HepG2 (cell line): ENCODE measurements around the gene RAP2C. TPM values are rescaled to one million over a fixed set of nuclear protein-coding genes. Genes with fewer than 3 reads are reported as not detected.

Experiments used
- ATAC-seq: fragments of 200-7000 bp; cut with Tn5 transposase; 3 replicates; pipeline ENCODE4 v1.9.1; 2020; ENCODE audit warnings: mild to moderate bottlenecking, moderate library complexity
- BruUV-seq: library from RNA; stranded (reverse); fragments of 400-500 nt; replicated peaks from 2 replicates; lab custom pipeline; 2021; lab: Mats Ljungman, UMichigan
- CTCF ChIA-PET: fragments of 300-600 bp; formaldehyde crosslinking; extraction: SDS; loops from one replicate; lab custom pipeline; 2021; ENCODE audit warnings: low total read pairs, inconsistent platforms, low intra/inter-chr PET ratio; lab: Yijun Ruan, JAX
- POLR2A ChIA-PET: fragments of 350-600 bp; sonication (Branson Sonifier 250); formaldehyde crosslinking; loops from one replicate; lab custom pipeline; 2020; ENCODE audit warnings: antibody characterized with exemption, inconsistent platforms; lab: Yijun Ruan, JAX
- DNase-seq: peaks from one replicate; pipeline ENCODE4 v3.0.0-alpha.2; 2015; ENCODE audit warnings: low spot score
- FAIRE-seq: peaks from 3 replicates; lab custom pipeline; 2011; peaks lifted over from hg19 to GRCh38; lab: Jason Lieb, UNC
- H2AFZ ChIP-seq: one replicate; pipeline ENCODE4 v1.6.1; 2011; ENCODE audit warnings: low read length, inconsistent platforms
- H3K27ac ChIP-seq: fragments of 300-600 bp; 3 replicates; pipeline ENCODE4 v1.8.0; 2011; ENCODE audit warnings: mixed run types, mild to moderate bottlenecking, mixed read lengths, low read length, inconsistent platforms; ENCODE audit not compliant: insufficient read depth; ENCODE audit errors: extremely low read length
- H3K27me3 ChIP-seq, 2 experiments: fragments of 200-600 bp in 1 of 2; 2 replicates in 1 of 2; 3 replicates in 1 of 2; pipeline versions ENCODE4 v1.6.0 to v1.8.0; 2011; ENCODE audit warnings: low read length in 2 of 2, mild to moderate bottlenecking in 2 of 2, moderate library complexity in 2 of 2, inconsistent platforms in 1 of 2; ENCODE audit not compliant: insufficient read depth in 2 of 2, control insufficient read depth in 1 of 2
- H3K36me3 ChIP-seq, 2 experiments: fragments of 200-600 bp in 1 of 2; replicated peaks in 1 of 2; 2 replicates in 1 of 2; 3 replicates in 1 of 2; pipeline versions ENCODE4 v1.5.1 to v1.8.0; 2011; ENCODE audit warnings: low read length in 2 of 2, inconsistent platforms in 1 of 2; ENCODE audit not compliant: insufficient read depth in 2 of 2, control insufficient read depth in 1 of 2
- H3K4me1 ChIP-seq: 2 replicates; pipeline ENCODE4 v1.5.1; 2012; ENCODE audit warnings: low read length, inconsistent platforms; ENCODE audit not compliant: insufficient read depth
- H3K4me2 ChIP-seq: 2 replicates; pipeline ENCODE4 v1.6.0; 2011; ENCODE audit warnings: low read depth, low read length, inconsistent platforms
- H3K4me3 ChIP-seq, 3 experiments: fragments of 200-600 bp in 1 of 3; sonication (generic), shearing (Covaris generic) in 1 of 3; replicated peaks in 1 of 3; 2 replicates each; pipeline ENCODE4 v1.5.1; 2011 to 2016; ENCODE audit warnings: low read length in 3 of 3, inconsistent platforms in 2 of 3, low read depth in 2 of 3, mild to moderate bottlenecking in 2 of 3, control low read depth in 1 of 3, mixed read lengths in 1 of 3; ENCODE audit not compliant: insufficient read depth in 1 of 3
- H3K79me2 ChIP-seq: one replicate; pipeline ENCODE4 v1.6.1; 2011; ENCODE audit warnings: low read length, inconsistent platforms; ENCODE audit not compliant: insufficient read depth
- H3K9ac ChIP-seq: 2 replicates; pipeline ENCODE4 v1.6.0; 2011; ENCODE audit warnings: mild to moderate bottlenecking, low read depth, low read length, inconsistent platforms; ENCODE audit not compliant: insufficient read depth
- H3K9me3 ChIP-seq: 2 replicates; pipeline ENCODE4 v1.5.1; 2012; ENCODE audit warnings: mild to moderate bottlenecking, low read length
- H4K20me1 ChIP-seq: 2 replicates; pipeline ENCODE4 v1.6.0; 2011; ENCODE audit warnings: inconsistent platforms, mild to moderate bottlenecking, low read length, moderate library complexity; ENCODE audit not compliant: insufficient read depth
- ATM ChIP-seq: fragments of 450-650 bp; IDR thresholded peaks from 2 replicates; pipeline ENCODE4 v1.7.1; 2017; ENCODE audit warnings: mild to moderate bottlenecking, borderline replicate concordance
- NCOA1 ChIP-seq: sonication (generic); formaldehyde crosslinking; IDR thresholded peaks from 2 replicates; pipeline ENCODE4 v1.9.0; 2021; ENCODE audit warnings: missing genetic modification reagents
- NKX3-1 ChIP-seq: sonication (generic); formaldehyde crosslinking; IDR thresholded peaks from 2 replicates; pipeline ENCODE4 v1.5.0; 2020; ENCODE audit warnings: missing genetic modification reagents
- SUZ12 ChIP-seq: fragments of 150-350 bp; IDR thresholded peaks from 2 replicates; pipeline ENCODE4 v1.6.1; 2014; ENCODE audit warnings: low read depth, low read length
- SYNCRIP ChIP-seq: fragments of 200-400 bp; formaldehyde crosslinking; IDR thresholded peaks from 2 replicates; pipeline ENCODE4 v1.6.1; 2018; ENCODE audit warnings: mild to moderate bottlenecking, low read depth, low read length; ENCODE audit not compliant: insufficient read depth
- ZNF615 ChIP-seq: sonication (generic); formaldehyde crosslinking; IDR thresholded peaks from 2 replicates; pipeline ENCODE4 v1.5.0; 2020; ENCODE audit warnings: mild to moderate bottlenecking, missing genetic modification reagents, borderline replicate concordance
- WGBS: methylation state at CpG from one replicate; pipeline ENCODE4 v1.1.6; 2017; ENCODE audit warnings: low lambda C conversion rate; 5-methylcytosine and 5-hydroxymethylcytosine counted together
- in situ Hi-C: cut with HindIII; loops from 2 replicates; pipeline ENCODE4 v1.10.0; 2017; ENCODE audit warnings: low pct_unique_long_range_greater_than_20kb; ENCODE audit not compliant: extremely low pct_ligation_motif_present
- intact Hi-C: fragments of 100-400 bp; cut with micrococcal nuclease; formaldehyde crosslinking; loops from one replicate; pipeline ENCODE4 v1.10.0; 2022; ENCODE audit not compliant: unreplicated experiment
- polyA plus RNA-seq, 8 experiments: library from polyadenylated mRNA; depleted of rRNA in 3 of 8; stranded (reverse) in 7 of 8; unstranded in 1 of 8; fragments of >200 nt; fragmentation: Illumina TruSeq in 4 of 8; extraction: Trizol in 4 of 8; gene quantifications; 2 replicates each; pipeline versions ENCODE4 v1.2.1 to v1.2.3, GENCODE V29; 2011 to 2016; ENCODE audit warnings: low read depth in 4 of 8, missing spikeins in 1 of 8, mixed read lengths in 1 of 8; ENCODE audit not compliant: insufficient read depth in 1 of 8
- total RNA-seq, 5 experiments: library from RNA; depleted of rRNA; stranded (reverse); fragments of >200 nt; fragmentation: Illumina TruSeq; extraction: Trizol; gene quantifications; 2 replicates each; pipeline ENCODE4 v1.2.3, GENCODE V29; 2016; ENCODE audit warnings: low read depth in 1 of 5
- TF ChIP-seq, protein P1 (sequence below): sonication (generic); formaldehyde crosslinking; IDR thresholded peaks from 2 replicates; pipeline ENCODE4 v1.5.0; 2020; ENCODE audit warnings: missing genetic modification reagents
- TF ChIP-seq, protein P2 (sequence below), 2 experiments: IDR thresholded peaks; 2 replicates each; pipeline ENCODE4 v1.6.1; 2011 to 2012; ENCODE audit warnings: low read length in 2 of 2, borderline replicate concordance in 1 of 2, low read depth in 1 of 2, mild to moderate bottlenecking in 1 of 2, moderate library complexity in 1 of 2
- TF ChIP-seq, protein P3 (sequence below): IDR thresholded peaks from 2 replicates; pipeline ENCODE4 v1.6.1; 2016; ENCODE audit warnings: missing biosample characterization, missing genetic modification reagents, low read depth
- TF ChIP-seq, protein P4 (sequence below): sonication (generic); formaldehyde crosslinking; IDR thresholded peaks from 2 replicates; pipeline ENCODE4 v1.4.0; 2020; ENCODE audit warnings: missing genetic modification reagents, borderline replicate concordance
- TF ChIP-seq, protein P5 (sequence below): sonication (generic); formaldehyde crosslinking; conservative IDR thresholded peaks from 2 replicates; pipeline ENCODE4 v1.4.0; 2020; ENCODE audit warnings: missing genetic modification reagents

The RAP2C gene
- total and polyA plus RNA-seq, 2 of the 13 experiments (the other 11 are each of a cell fraction or from before 2014, with no cell fraction given), result 8.0 to 28.5 TPM

DNA sequence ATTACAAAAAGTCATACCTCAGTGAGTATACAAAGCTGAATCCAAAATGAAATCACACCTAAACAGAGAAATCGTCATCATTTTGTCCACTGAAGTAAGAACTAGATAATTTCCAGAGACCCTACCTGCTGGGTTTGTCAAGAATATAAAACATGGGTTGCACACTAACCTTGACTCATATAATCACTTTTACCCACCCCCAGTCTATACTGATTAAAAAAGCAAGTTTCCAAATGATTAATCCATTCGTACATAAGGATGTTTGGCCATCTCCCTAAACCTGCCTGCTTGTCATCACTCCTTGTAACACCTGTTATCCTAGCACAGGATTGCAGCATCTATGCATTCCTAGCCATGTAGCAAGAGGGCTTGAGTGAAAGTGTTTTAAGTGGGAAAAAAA is 4.7 kb downstream of the RAP2C start:
- Histone ChIP-seq H3K36me3 (peaks cover 3 to 4% of the 10 kb centered on the region in 2 experiments; a peak in 1 of 5 replicates), H4K20me1 (no peaks in the 10 kb centered on the region), H3K9me3 (no peaks in the 10 kb centered on the region), H2AFZ (no peak overlapping the region), H3K9ac (no peak overlapping the region), H3K4me1 (peaks cover 13% of the 10 kb centered on the region; the same call in 1 of the 2 replicates), H3K27me3 (no peaks in the 10 kb centered on the region; a peak in 1 of 5 replicates), H3K27ac (no peak overlapping the region), H3K4me2 (no peak overlapping the region), H3K4me3 (no peak overlapping the region), H3K79me2 (peaks cover 23% of the 10 kb centered on the region)
- ATAC-seq (no peak), DNase-seq (no peak), FAIRE-seq (no peak)
- BruUV-seq, result no TSS peak
- in situ Hi-C loops (loop anchor here (10.0 kb wide), 1 partner anchor 380 kb away; no protein-coding TSS in a partner anchor), intact Hi-C loops (loop anchor here (10.0 kb wide), 2 partner anchors 190 to 270 kb away; partner anchors contain the start of genes MBNL3 and STK26)
- 87% methylated on average over 2 of the region's 2 CpGs for WGBS
- CTCF ChIA-PET, result no interaction called here
- POLR2A ChIA-PET, result no interaction called here
- TF ChIP-seq, protein P1, sequence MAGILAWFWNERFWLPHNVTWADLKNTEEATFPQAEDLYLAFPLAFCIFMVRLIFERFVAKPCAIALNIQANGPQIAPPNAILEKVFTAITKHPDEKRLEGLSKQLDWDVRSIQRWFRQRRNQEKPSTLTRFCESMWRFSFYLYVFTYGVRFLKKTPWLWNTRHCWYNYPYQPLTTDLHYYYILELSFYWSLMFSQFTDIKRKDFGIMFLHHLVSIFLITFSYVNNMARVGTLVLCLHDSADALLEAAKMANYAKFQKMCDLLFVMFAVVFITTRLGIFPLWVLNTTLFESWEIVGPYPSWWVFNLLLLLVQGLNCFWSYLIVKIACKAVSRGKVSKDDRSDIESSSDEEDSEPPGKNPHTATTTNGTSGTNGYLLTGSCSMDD (CRISPR knock-in tag), result no peak
- TF ChIP-seq, protein P2, sequence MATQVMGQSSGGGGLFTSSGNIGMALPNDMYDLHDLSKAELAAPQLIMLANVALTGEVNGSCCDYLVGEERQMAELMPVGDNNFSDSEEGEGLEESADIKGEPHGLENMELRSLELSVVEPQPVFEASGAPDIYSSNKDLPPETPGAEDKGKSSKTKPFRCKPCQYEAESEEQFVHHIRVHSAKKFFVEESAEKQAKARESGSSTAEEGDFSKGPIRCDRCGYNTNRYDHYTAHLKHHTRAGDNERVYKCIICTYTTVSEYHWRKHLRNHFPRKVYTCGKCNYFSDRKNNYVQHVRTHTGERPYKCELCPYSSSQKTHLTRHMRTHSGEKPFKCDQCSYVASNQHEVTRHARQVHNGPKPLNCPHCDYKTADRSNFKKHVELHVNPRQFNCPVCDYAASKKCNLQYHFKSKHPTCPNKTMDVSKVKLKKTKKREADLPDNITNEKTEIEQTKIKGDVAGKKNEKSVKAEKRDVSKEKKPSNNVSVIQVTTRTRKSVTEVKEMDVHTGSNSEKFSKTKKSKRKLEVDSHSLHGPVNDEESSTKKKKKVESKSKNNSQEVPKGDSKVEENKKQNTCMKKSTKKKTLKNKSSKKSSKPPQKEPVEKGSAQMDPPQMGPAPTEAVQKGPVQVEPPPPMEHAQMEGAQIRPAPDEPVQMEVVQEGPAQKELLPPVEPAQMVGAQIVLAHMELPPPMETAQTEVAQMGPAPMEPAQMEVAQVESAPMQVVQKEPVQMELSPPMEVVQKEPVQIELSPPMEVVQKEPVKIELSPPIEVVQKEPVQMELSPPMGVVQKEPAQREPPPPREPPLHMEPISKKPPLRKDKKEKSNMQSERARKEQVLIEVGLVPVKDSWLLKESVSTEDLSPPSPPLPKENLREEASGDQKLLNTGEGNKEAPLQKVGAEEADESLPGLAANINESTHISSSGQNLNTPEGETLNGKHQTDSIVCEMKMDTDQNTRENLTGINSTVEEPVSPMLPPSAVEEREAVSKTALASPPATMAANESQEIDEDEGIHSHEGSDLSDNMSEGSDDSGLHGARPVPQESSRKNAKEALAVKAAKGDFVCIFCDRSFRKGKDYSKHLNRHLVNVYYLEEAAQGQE (IDR thresholded peaks at IDR 0.05; ENCODE audit: borderline replicate concordance in 1 of 2, low read depth in 1 of 2, low read length in 2 of 2), result no peak
- TF ChIP-seq ZNF615 (CRISPR knock-in tag), result no peak
- TF ChIP-seq NKX3-1, result no peak
- no peak for TF ChIP-seq NCOA1
- TF ChIP-seq, protein P3, sequence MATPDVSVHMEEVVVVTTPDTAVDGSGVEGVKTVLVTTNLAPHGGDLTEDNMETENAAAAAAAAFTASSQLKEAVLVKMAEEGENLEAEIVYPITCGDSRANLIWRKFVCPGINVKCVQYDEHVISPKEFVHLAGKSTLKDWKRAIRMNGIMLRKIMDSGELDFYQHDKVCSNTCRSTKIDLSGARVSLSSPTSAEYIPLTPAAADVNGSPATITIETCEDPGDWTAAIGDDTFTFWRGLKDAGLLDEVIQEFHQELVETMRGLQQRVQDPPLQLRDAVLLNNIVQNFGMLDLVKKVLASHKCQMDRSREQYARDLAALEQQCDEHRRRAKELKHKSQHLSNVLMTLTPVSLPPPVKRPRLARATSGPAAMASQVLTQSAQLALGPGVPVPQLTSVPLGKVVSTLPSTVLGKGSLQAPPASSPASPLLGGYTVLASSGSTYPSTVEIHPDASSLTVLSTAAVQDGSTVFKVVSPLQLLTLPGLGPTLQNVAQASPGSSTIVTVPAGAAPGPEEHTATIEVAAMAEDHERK (CRISPR knock-in tag), result no peak
- TF ChIP-seq ATM, result no peak
- TF ChIP-seq SUZ12, result no peak
- TF ChIP-seq, protein P4, sequence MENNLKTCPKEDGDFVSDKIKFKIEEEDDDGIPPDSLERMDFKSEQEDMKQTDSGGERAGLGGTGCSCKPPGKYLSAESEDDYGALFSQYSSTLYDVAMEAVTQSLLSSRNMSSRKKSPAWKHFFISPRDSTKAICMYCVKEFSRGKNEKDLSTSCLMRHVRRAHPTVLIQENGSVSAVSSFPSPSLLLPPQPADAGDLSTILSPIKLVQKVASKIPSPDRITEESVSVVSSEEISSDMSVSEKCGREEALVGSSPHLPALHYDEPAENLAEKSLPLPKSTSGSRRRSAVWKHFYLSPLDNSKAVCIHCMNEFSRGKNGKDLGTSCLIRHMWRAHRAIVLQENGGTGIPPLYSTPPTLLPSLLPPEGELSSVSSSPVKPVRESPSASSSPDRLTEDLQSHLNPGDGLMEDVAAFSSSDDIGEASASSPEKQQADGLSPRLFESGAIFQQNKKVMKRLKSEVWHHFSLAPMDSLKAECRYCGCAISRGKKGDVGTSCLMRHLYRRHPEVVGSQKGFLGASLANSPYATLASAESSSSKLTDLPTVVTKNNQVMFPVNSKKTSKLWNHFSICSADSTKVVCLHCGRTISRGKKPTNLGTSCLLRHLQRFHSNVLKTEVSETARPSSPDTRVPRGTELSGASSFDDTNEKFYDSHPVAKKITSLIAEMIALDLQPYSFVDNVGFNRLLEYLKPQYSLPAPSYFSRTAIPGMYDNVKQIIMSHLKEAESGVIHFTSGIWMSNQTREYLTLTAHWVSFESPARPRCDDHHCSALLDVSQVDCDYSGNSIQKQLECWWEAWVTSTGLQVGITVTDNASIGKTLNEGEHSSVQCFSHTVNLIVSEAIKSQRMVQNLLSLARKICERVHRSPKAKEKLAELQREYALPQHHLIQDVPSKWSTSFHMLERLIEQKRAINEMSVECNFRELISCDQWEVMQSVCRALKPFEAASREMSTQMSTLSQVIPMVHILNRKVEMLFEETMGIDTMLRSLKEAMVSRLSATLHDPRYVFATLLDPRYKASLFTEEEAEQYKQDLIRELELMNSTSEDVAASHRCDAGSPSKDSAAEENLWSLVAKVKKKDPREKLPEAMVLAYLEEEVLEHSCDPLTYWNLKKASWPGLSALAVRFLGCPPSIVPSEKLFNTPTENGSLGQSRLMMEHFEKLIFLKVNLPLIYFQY (CRISPR knock-in tag), result no peak
- no peak for TF ChIP-seq SYNCRIP
- TF ChIP-seq, protein P5, sequence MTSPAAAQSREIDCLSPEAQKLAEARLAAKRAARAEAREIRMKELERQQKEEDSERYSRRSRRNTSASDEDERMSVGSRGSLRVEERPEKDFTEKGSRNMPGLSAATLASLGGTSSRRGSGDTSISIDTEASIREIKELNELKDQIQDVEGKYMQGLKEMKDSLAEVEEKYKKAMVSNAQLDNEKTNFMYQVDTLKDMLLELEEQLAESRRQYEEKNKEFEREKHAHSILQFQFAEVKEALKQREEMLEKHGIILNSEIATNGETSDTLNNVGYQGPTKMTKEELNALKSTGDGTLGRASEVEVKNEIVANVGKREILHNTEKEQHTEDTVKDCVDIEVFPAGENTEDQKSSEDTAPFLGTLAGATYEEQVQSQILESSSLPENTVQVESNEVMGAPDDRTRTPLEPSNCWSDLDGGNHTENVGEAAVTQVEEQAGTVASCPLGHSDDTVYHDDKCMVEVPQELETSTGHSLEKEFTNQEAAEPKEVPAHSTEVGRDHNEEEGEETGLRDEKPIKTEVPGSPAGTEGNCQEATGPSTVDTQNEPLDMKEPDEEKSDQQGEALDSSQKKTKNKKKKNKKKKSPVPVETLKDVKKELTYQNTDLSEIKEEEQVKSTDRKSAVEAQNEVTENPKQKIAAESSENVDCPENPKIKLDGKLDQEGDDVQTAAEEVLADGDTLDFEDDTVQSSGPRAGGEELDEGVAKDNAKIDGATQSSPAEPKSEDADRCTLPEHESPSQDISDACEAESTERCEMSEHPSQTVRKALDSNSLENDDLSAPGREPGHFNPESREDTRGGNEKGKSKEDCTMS, result no peak
